Measurements from ENCODE around the gene RBM10. TPM values are rescaled to one million over a fixed set of nuclear protein-coding genes. Genes with fewer than 3 reads are reported as not detected.

The RBM10 gene
- total RNA-seq, 1 experiment from 2014 or later, result 41.0 TPM

GRCh38 chrX:47224896-47225290, 79.9 kb downstream of the RBM10 start:
- Mint-ChIP-seq H3K27ac (ENCODE audit: unreplicated experiment) (no peak overlapping the region), H3K27me3 (ENCODE audit: insufficient read depth, unreplicated experiment) (no peaks in the 10 kb centered on the region), H3K9me3 (ENCODE audit: unreplicated experiment) (no peaks in the 10 kb centered on the region), H3K4me3 (ENCODE audit: unreplicated experiment) (no peak overlapping the region), H3K36me3 (ENCODE audit: insufficient read depth, unreplicated experiment) (peaks cover 56% of the 10 kb centered on the region), H3K4me1 (ENCODE audit: low read depth, unreplicated experiment) (peaks cover 9% of the 10 kb centered on the region)
- no peaks in the 10 kb centered on the region for H3K9me3 ChIP-seq
- CTCF ChIA-PET, result interaction anchor here (1.3 kb wide), 1 partner anchor 87 kb away, joined by 5 read pairs; no protein-coding TSS in a partner anchor
- no TSS peak for BruUV-seq (replicated peaks)
- H3K36me3 ChIP-seq (ENCODE audit: control insufficient read depth, insufficient read depth, low read length), result peaks cover 2% of the 10 kb centered on the region; the same call in 1 of the 2 replicates
- H3K27me3 ChIP-seq (replicated peaks; ENCODE audit: control insufficient read depth, insufficient read depth, low read length), result no peaks in the 10 kb centered on the region
- POLR2A ChIA-PET, result no interaction called here
- H3K4me3 ChIP-seq (ENCODE audit: low read depth, low read length), result no peak overlapping the region
- no peak for DNase-seq
- no peaks in the 10 kb centered on the region for H3K4me1 ChIP-seq
- no peak for TF ChIP-seq CTCF (IDR thresholded peaks at IDR 0.05; ENCODE audit: insufficient read depth in 1 of 2, low read depth in 1 of 2, low read length in 1 of 2, severe bottlenecking in 1 of 2, unreplicated experiment in 1 of 2)
- intact Hi-C loops (cut with micrococcal nuclease; ENCODE audit: unreplicated experiment), result no loop called here

GRCh38 chrX:47226071-47226470, 81.0 kb downstream of the RBM10 start:
- Mint-ChIP-seq H3K4me1 (ENCODE audit: low read depth, unreplicated experiment) (peaks cover 7% of the 10 kb centered on the region), H3K4me3 (ENCODE audit: unreplicated experiment) (no peak overlapping the region), H3K36me3 (ENCODE audit: insufficient read depth, unreplicated experiment) (peaks cover 55% of the 10 kb centered on the region), H3K27me3 (ENCODE audit: insufficient read depth, unreplicated experiment) (no peaks in the 10 kb centered on the region), H3K27ac (ENCODE audit: unreplicated experiment) (no peak overlapping the region), H3K9me3 (ENCODE audit: unreplicated experiment) (no peaks in the 10 kb centered on the region)
- POLR2A ChIA-PET, result no interaction called here
- intact Hi-C loops (cut with micrococcal nuclease; ENCODE audit: unreplicated experiment), result no loop called here
- CTCF ChIA-PET, result no interaction called here
- Histone ChIP-seq H3K4me3 (ENCODE audit: low read depth, low read length) (no peak overlapping the region), H3K27me3 (replicated peaks; ENCODE audit: control insufficient read depth, insufficient read depth, low read length) (no peaks in the 10 kb centered on the region), H3K4me1 (no peaks in the 10 kb centered on the region), H3K9me3 (no peaks in the 10 kb centered on the region), H3K36me3 (ENCODE audit: control insufficient read depth, insufficient read depth, low read length) (peaks cover 2% of the 10 kb centered on the region; the same call in 1 of the 2 replicates)
- no peak for TF ChIP-seq CTCF (IDR thresholded peaks at IDR 0.05; ENCODE audit: insufficient read depth in 1 of 2, low read depth in 1 of 2, low read length in 1 of 2, severe bottlenecking in 1 of 2, unreplicated experiment in 1 of 2)
- no TSS peak for BruUV-seq (replicated peaks)
- DNase-seq, result no peak

GRCh38 chrX:47226531-47227333, 81.7 kb downstream of the RBM10 start:
- no TSS peak for BruUV-seq (replicated peaks)
- no peaks in the 10 kb centered on the region for H3K4me1 ChIP-seq
- H3K4me3 ChIP-seq (ENCODE audit: low read depth, low read length), result no peak overlapping the region
- TF ChIP-seq CTCF (IDR thresholded peaks at IDR 0.05; ENCODE audit: insufficient read depth in 1 of 2, low read depth in 1 of 2, low read length in 1 of 2, severe bottlenecking in 1 of 2, unreplicated experiment in 1 of 2), result no peak
- DNase-seq, result no peak
- ChIA-PET POLR2A (no interaction called here), CTCF (no interaction called here)
- peaks cover 62% of the 10 kb centered on the region for H3K36me3 Mint-ChIP-seq (ENCODE audit: insufficient read depth, unreplicated experiment)
- no peaks in the 10 kb centered on the region for H3K9me3 Mint-ChIP-seq (ENCODE audit: unreplicated experiment)
- no peak overlapping the region for H3K4me3 Mint-ChIP-seq (ENCODE audit: unreplicated experiment)
- H3K27ac Mint-ChIP-seq (ENCODE audit: unreplicated experiment), result no peak overlapping the region
- intact Hi-C loops (cut with micrococcal nuclease; ENCODE audit: unreplicated experiment), result no loop called here
- no peaks in the 10 kb centered on the region for H3K27me3 ChIP-seq (replicated peaks; ENCODE audit: control insufficient read depth, insufficient read depth, low read length)
- H3K27me3 Mint-ChIP-seq (ENCODE audit: insufficient read depth, unreplicated experiment), result no peaks in the 10 kb centered on the region
- peaks cover 2% of the 10 kb centered on the region; the same call in 1 of the 2 replicates for H3K36me3 ChIP-seq (ENCODE audit: control insufficient read depth, insufficient read depth, low read length)
- H3K9me3 ChIP-seq, result no peaks in the 10 kb centered on the region
- peaks cover 7% of the 10 kb centered on the region for H3K4me1 Mint-ChIP-seq (ENCODE audit: low read depth, unreplicated experiment)
